A549 (cell line): ENCODE results near the gene CXCR4. TPM values are rescaled to one million over a fixed set of nuclear protein-coding genes. Genes with fewer than 3 reads are reported as not detected.

Source experiments
- ATAC-seq, 2 experiments: fragments of 200-7000 bp in 1 of 2; fragments of >200 bp in 1 of 2; cut with Nextera tagmentation in 1 of 2; cut with Tn5 transposase in 1 of 2; 3 replicates each; pipeline versions ENCODE4 v1.8.0 to v1.9.1; 2018 to 2020; ENCODE audit warnings: mild to moderate bottlenecking in 1 of 2, moderate library complexity in 1 of 2
- CTCF ChIA-PET: fragments of 300-600 bp; sonication (Branson Sonifier 250); formaldehyde crosslinking; extraction: SDS; loops from one replicate; lab custom pipeline; 2021; ENCODE audit warnings: antibody characterized with exemption, inconsistent platforms; lab: Yijun Ruan, JAX
- POLR2A ChIA-PET: fragments of 350-600 bp; formaldehyde crosslinking; extraction: SDS; loops from one replicate; lab custom pipeline; 2021; ENCODE audit warnings: antibody characterized with exemption, inconsistent platforms; lab: Yijun Ruan, JAX
- DNase-seq, 2 experiments: peaks; one replicate each; pipeline versions ENCODE4 v3.0.0 to v3.0.0-alpha.2; 2011 to 2016; ENCODE audit warnings: low read depth in 1 of 2, low spot score in 1 of 2
- FAIRE-seq: peaks from 2 replicates; lab custom pipeline; 2011; peaks lifted over from hg19 to GRCh38; lab: Jason Lieb, UNC
- H3K27ac ChIP-seq, 2 experiments: fragments of >200 bp; sonication (Bioruptor Twin); formaldehyde crosslinking; 3 replicates each; pipeline ENCODE4 v1.5.1; 2016 to 2017
- H3K4me1 ChIP-seq: fragments of >200 bp; sonication (Bioruptor Twin); formaldehyde crosslinking; 3 replicates; pipeline ENCODE4 v1.6.1; 2016
- H3K4me2 ChIP-seq: fragments of >200 bp; sonication (Bioruptor Twin); formaldehyde crosslinking; 3 replicates; pipeline ENCODE4 v1.6.1; 2016
- H3K4me3 ChIP-seq: fragments of >200 bp; sonication (Bioruptor Twin); formaldehyde crosslinking; 3 replicates; pipeline ENCODE4 v1.5.1; 2016
- H3K9me3 ChIP-seq: fragments of >200 bp; sonication (Bioruptor Twin); formaldehyde crosslinking; 3 replicates; pipeline ENCODE4 v1.6.1; 2016
- ATOH8 ChIP-seq: fragments of 250-450 bp; sonication (Bioruptor Pico); IDR thresholded peaks from 2 replicates; pipeline ENCODE4 v1.5.0; 2020; ENCODE audit warnings: low read depth, mild to moderate bottlenecking, moderate library complexity
- BCL3 ChIP-seq: fragments of >200 bp; sonication (Bioruptor Twin); formaldehyde crosslinking; IDR thresholded peaks from 3 replicates; pipeline ENCODE4 v1.6.1; 2016
- BHLHE40 ChIP-seq: IDR thresholded peaks from 2 replicates; pipeline ENCODE4 v1.6.1; 2012; ENCODE audit warnings: low read depth, low read length, inconsistent platforms
- CBX2 ChIP-seq: fragments of 200-600 bp; sonication (generic); IDR thresholded peaks from 2 replicates; pipeline ENCODE4 v1.6.1; 2016; ENCODE audit warnings: low read depth, mild to moderate bottlenecking, borderline replicate concordance
- CHD4 ChIP-seq: fragments of 200-600 bp; sonication (generic); IDR thresholded peaks from 2 replicates; pipeline ENCODE4 v1.6.1; 2016; ENCODE audit warnings: antibody characterized with exemption, mild to moderate bottlenecking, borderline replicate concordance
- CTCF ChIP-seq: fragments of >200 bp; sonication (Bioruptor Twin); formaldehyde crosslinking; IDR thresholded peaks from 3 replicates; pipeline ENCODE4 v1.5.1; 2016
- EHMT2 ChIP-seq: fragments of 200-600 bp; sonication (generic); IDR thresholded peaks from 2 replicates; pipeline ENCODE4 v1.6.1; 2016; ENCODE audit warnings: antibody characterized with exemption, low read depth, mild to moderate bottlenecking, moderate library complexity
- FOSL2 ChIP-seq, 2 experiments: fragments of 450-650 bp in 1 of 2; fragments of >200 bp in 1 of 2; sonication (Bioruptor Twin) in 1 of 2; formaldehyde crosslinking; IDR thresholded peaks; 2 replicates each; pipeline versions ENCODE4 v1.5.0 to v1.6.1; 2016 to 2020; ENCODE audit warnings: mild to moderate bottlenecking in 1 of 2, moderate library complexity in 1 of 2
- GATA3 ChIP-seq: IDR thresholded peaks from 2 replicates; pipeline ENCODE4 v1.6.1; 2012; ENCODE audit warnings: borderline replicate concordance
- HMGXB4 ChIP-seq: fragments of 250-450 bp; sonication (Bioruptor Pico); IDR thresholded peaks from 2 replicates; pipeline ENCODE4 v1.5.0; 2021; ENCODE audit warnings: mild to moderate bottlenecking, moderate library complexity, borderline replicate concordance
- JUN ChIP-seq, 2 experiments: fragments of >200 bp; sonication (Bioruptor Twin); formaldehyde crosslinking; IDR thresholded peaks; 2 replicates in 1 of 2; 3 replicates in 1 of 2; pipeline ENCODE4 v1.6.1; 2016 to 2017
- JUNB ChIP-seq: fragments of >200 bp; sonication (Bioruptor Twin); formaldehyde crosslinking; IDR thresholded peaks from 2 replicates; pipeline ENCODE4 v1.6.1; 2016
- MAFK ChIP-seq: fragments of 450-650 bp; IDR thresholded peaks from 2 replicates; pipeline ENCODE4 v1.6.1; 2014; ENCODE audit not compliant: partially characterized antibody
- NR3C1 ChIP-seq: fragments of >200 bp; sonication (Bioruptor Twin); formaldehyde crosslinking; IDR thresholded peaks from 3 replicates; pipeline ENCODE4 v1.6.1; 2017
- POLR2A ChIP-seq: IDR thresholded peaks from 2 replicates; pipeline ENCODE4 v1.6.1; 2012; ENCODE audit warnings: mild to moderate bottlenecking, low read length
- RNF2 ChIP-seq: fragments of 200-600 bp; sonication (generic); IDR thresholded peaks from 2 replicates; pipeline ENCODE4 v1.6.1; 2016; ENCODE audit warnings: low read depth, mild to moderate bottlenecking, antibody characterized with exemption, moderate library complexity, borderline replicate concordance
- USF2 ChIP-seq: fragments of 450-650 bp; IDR thresholded peaks from 2 replicates; pipeline ENCODE4 v1.6.1; 2014; ENCODE audit warnings: antibody characterized with exemption
- ZC3H11A ChIP-seq: fragments of 450-650 bp; IDR thresholded peaks from 2 replicates; pipeline ENCODE4 v1.6.1; 2014; ENCODE audit warnings: antibody characterized with exemption, mild to moderate bottlenecking
- ZSCAN20 ChIP-seq: fragments of 250-450 bp; sonication (Bioruptor Pico); IDR thresholded peaks from 2 replicates; pipeline ENCODE4 v1.8.0; 2022; ENCODE audit warnings: mild to moderate bottlenecking, moderate library complexity
- WGBS: methylation state at CpG from one replicate; pipeline ENCODE4 v1.1.6; 2017; ENCODE audit errors: missing lambda C conversion rate; 5-methylcytosine and 5-hydroxymethylcytosine counted together
- polyA plus RNA-seq, 4 experiments: library from polyadenylated mRNA; depleted of rRNA in 3 of 4; stranded (reverse); fragments of >200 nt; fragmentation: RNase III in 1 of 4; extraction: RNeasy Plus Mini Kit Qiagen cat#74134 plus additional on column Dnase treatment in 1 of 4; gene quantifications; 2 replicates in 3 of 4; 3 replicates in 1 of 4; pipeline ENCODE4 v1.2.3, GENCODE V29; 2011 to 2017

The CXCR4 gene
- polyA plus RNA-seq, 2 of the 4 experiments (the other 2 are of a cell fraction): 0.09 to 0.16 TPM

- no peak for ATAC-seq
- Histone ChIP-seq H3K4me3 (no peak overlapping the region), H3K4me2 (no peak overlapping the region), H3K4me1 (no peaks in the 10 kb centered on the region), H3K9me3 (no peaks in the 10 kb centered on the region), H3K27ac (no peak overlapping the region)
- DNase-seq: no peak
- ChIA-PET POLR2A (no interaction called here), CTCF (interaction anchor here (0.7 kb wide), 1 partner anchor 18 kb away, joined by 3 read pairs; no protein-coding TSS in a partner anchor)
- WGBS: 6% methylated on average over 1 of the region's 1 CpG
- no peak for FAIRE-seq
- TF ChIP-seq CHD4 (no peak), MAFK (no peak), JUN (IDR thresholded peaks at IDR 0.05) (no peak), ZC3H11A (no peak), RNF2 (no peak), BHLHE40 (no peak), ZSCAN20 (CRISPR knock-in tag) (no peak), CTCF (no peak), BCL3 (no peak), CBX2 (no peak), EHMT2 (no peak), GATA3 (no peak), ATOH8 (CRISPR knock-in tag) (no peak), POLR2A (no peak)
Observed at GRCh38 chr2:136110526-136110925, 7.4 kb downstream of the CXCR4 start.

GRCh38 chr2:136108463-136108862 is 9.5 kb downstream of the CXCR4 start:
- no peak overlapping the region for H3K4me3 ChIP-seq
- no peak overlapping the region for H3K27ac ChIP-seq
- 44% methylated on average over 3 of the region's 3 CpGs for WGBS
- H3K4me2 ChIP-seq: no peak overlapping the region
- H3K9me3 ChIP-seq: no peaks in the 10 kb centered on the region
- CTCF ChIA-PET: no interaction called here
- ATAC-seq (no peak), DNase-seq (no peak), FAIRE-seq (no peak)
- no peaks in the 10 kb centered on the region for H3K4me1 ChIP-seq
- no peak for TF ChIP-seq JUNB
- no peak for TF ChIP-seq ZC3H11A
- no peak for TF ChIP-seq NR3C1
- no peak for TF ChIP-seq FOSL2 (IDR thresholded peaks at IDR 0.05)
- TF ChIP-seq FOSL2 (CRISPR knock-in tag; IDR thresholded peaks at IDR 0.05): no peak
- no peak for TF ChIP-seq RNF2
- TF ChIP-seq HMGXB4 (CRISPR knock-in tag): no peak
- no peak for TF ChIP-seq USF2
- POLR2A ChIA-PET: no interaction called here
